ENCODE measurements around the gene MARK2. TPM values are rescaled to one million over a fixed set of nuclear protein-coding genes. Genes with fewer than 3 reads are reported as not detected.
A peak's percentile ranks its signal among the peaks of the same experiment; 100 is the strongest.

MARK2 gene
- total and polyA plus RNA-seq, 2 of the 8 experiments (the other 6 are each of a cell fraction or from before 2014, with no cell fraction given): 19.3 to 58.5 TPM

- H3K79me1 ChIP-seq (ENCODE audit: low read depth, low read length): peaks cover 26% of the 10 kb centered on the region
- peak overlapping the region; percentile 97 for H4K5ac ChIP-seq (ENCODE audit: insufficient read length, low read depth, low read length)
- H3K4me3 ChIP-seq (ENCODE audit: extremely low read depth in 1 of 4, insufficient read depth in 2 of 4, low read depth in 3 of 4, low read length in 4 of 4): peak overlapping the region; percentile 79 to 91 (median 90)
- H4K8ac ChIP-seq (ENCODE audit: extremely low read depth, insufficient read depth, low read length): peak overlapping the region; percentile 89
- peaks cover 4 to 20% (median 12%) of the 10 kb centered on the region in 4 experiments; a peak in 6 of 7 replicates for H3K4me1 ChIP-seq (replicated peaks in 1 of 4; ENCODE audit: control insufficient read depth in 3 of 4, insufficient read depth in 4 of 4, low read length in 3 of 4)
- FAIRE-seq: no peak
- no peak overlapping the region for H2BK120ac ChIP-seq (replicated peaks; ENCODE audit: low read depth, low read length)
- DNase-seq (ENCODE audit: low read depth in 1 of 2, low spot score in 2 of 2): peak in 1 of 2 experiments; percentile 66
- no peak overlapping the region for H3K14ac ChIP-seq (ENCODE audit: insufficient read length)
- peak overlapping the region; percentile 98 for H3K18ac ChIP-seq (ENCODE audit: extremely low read depth, low read length)
- ChIA-PET POLR2A (ENCODE audit: partially characterized antibody) (interaction anchor here (0.5 to 9.0 kb wide), 14 partner anchors 8 to 107 kb away, joined by 3 to 85 read pairs (median 3); partner anchors contain the start of gene ZFTA), CTCF (ENCODE audit: partially characterized antibody) (interaction anchor here (0.6 to 1.1 kb wide), 4 partner anchors 17 to 132 kb away, joined by 3 to 4 read pairs (median 3); no protein-coding TSS in a partner anchor)
- H2BK12ac ChIP-seq (ENCODE audit: low read depth, low read length): peak overlapping the region; percentile 27; the same call in 1 of the 2 replicates
- H3K9ac ChIP-seq (replicated peaks in 1 of 4; ENCODE audit: extremely low read depth in 1 of 4, low read depth in 3 of 4, low read length in 3 of 4): peak overlapping the region; percentile 72 to 96 (median 92)
- no peak overlapping the region for H3K23ac ChIP-seq (ENCODE audit: insufficient read length)
- peaks cover 13 to 24% of the 10 kb centered on the region in 2 experiments for H4K20me1 ChIP-seq (replicated peaks in 1 of 2; ENCODE audit: control insufficient read depth in 1 of 2, insufficient read depth in 2 of 2, low read length in 2 of 2)
- no peak overlapping the region for H2BK20ac ChIP-seq (ENCODE audit: low read length)
- peak overlapping the region; percentile 99 for H4K91ac ChIP-seq (replicated peaks; ENCODE audit: insufficient read length, low read length)
- peak overlapping the region; percentile 84 for H3K56ac ChIP-seq (replicated peaks; ENCODE audit: insufficient read length, low read depth, low read length)
- peaks cover 13% of the 10 kb centered on the region; the same call in 1 of the 2 replicates for H3K23me2 ChIP-seq (ENCODE audit: low read depth, low read length)
- H3K9me3 ChIP-seq (ENCODE audit: insufficient read depth in 2 of 2, low read depth in 1 of 2, low read length in 1 of 2): no peaks in the 10 kb centered on the region
- H3K36me3 ChIP-seq (ENCODE audit: control insufficient read depth in 2 of 4, insufficient read depth in 4 of 4, low read length in 3 of 4): peaks cover 21 to 30% (median 27%) of the 10 kb centered on the region in 4 experiments
- peak overlapping the region; percentile 70 for H3K4ac ChIP-seq (replicated peaks; ENCODE audit: insufficient read length, low read depth, low read length)
- H3K79me2 ChIP-seq (ENCODE audit: control insufficient read depth in 1 of 2, insufficient read depth in 2 of 2, low read length in 2 of 2): peaks cover 16 to 45% of the 10 kb centered on the region in 2 experiments
- peak overlapping the region; percentile 78; the same call in 1 of the 2 replicates for H2AK5ac ChIP-seq (ENCODE audit: low read depth, low read length)
- no peaks in the 10 kb centered on the region; a peak in 1 of 7 replicates for H3K27me3 ChIP-seq (replicated peaks in 1 of 4; ENCODE audit: control insufficient read depth in 3 of 4, extremely low read depth in 1 of 4, insufficient read depth in 3 of 4, low read length in 3 of 4)
- peak overlapping the region; percentile 73 to 79 for H3K4me2 ChIP-seq (ENCODE audit: insufficient read depth in 1 of 2, low read depth in 2 of 2, low read length in 2 of 2)
- H2AFZ ChIP-seq (ENCODE audit: low read length): no peak overlapping the region; the same call in 1 of the 2 replicates
- peak overlapping the region; percentile 92 for H3K27ac ChIP-seq (ENCODE audit: low read depth, low read length)
- H2BK5ac ChIP-seq (ENCODE audit: low read depth, low read length): peak overlapping the region; percentile 96
- H2BK15ac ChIP-seq (ENCODE audit: low read length): no peak overlapping the region
- WGBS, 2 experiments (ENCODE audit: extremely low coverage in 1 of 2, insufficient coverage in 1 of 2, insufficient read length in 1 of 2, insufficient replicate concordance in 2 of 2, low coverage in 1 of 2, low lambda C conversion rate in 2 of 2, missing lambda C conversion rate in 1 of 2): 1% methylated on average over 38 of the region's 74 CpGs; no CpG with 5 or more reads in 1 of the 2 experiments
- no peak for TF ChIP-seq NRF1 (IDR thresholded peaks at IDR 0.05; ENCODE audit: low read depth, low read length)
- TF ChIP-seq POLR2A (IDR thresholded peaks at IDR 0.05; ENCODE audit: control extremely low read depth in 1 of 2, low read depth in 2 of 2, low read length in 2 of 2): peak in 1 of 2 experiments; percentile 15; a peak in 2 of 3 replicates
- no peak; the same call in 1 of the 2 replicates for TF ChIP-seq MAX (IDR thresholded peaks at IDR 0.05)
- peak; percentile 25; the same call in 1 of the 2 replicates for TF ChIP-seq RBBP5 (IDR thresholded peaks at IDR 0.05; ENCODE audit: borderline replicate concordance, low read depth, low read length)
- no peak for TF ChIP-seq RNF2 (IDR thresholded peaks at IDR 0.05; ENCODE audit: borderline replicate concordance, low read depth, low read length, missing control alignments, poor library complexity, severe bottlenecking)
- no peak for TF ChIP-seq CBX8 (IDR thresholded peaks at IDR 0.05; ENCODE audit: borderline replicate concordance, low read depth, low read length)
- peak; percentile 58 for TF ChIP-seq PHF8 (conservative IDR thresholded peaks at IDR 0.05; ENCODE audit: low read depth, low read length)
- TF ChIP-seq SIN3A (conservative IDR thresholded peaks at IDR 0.05 in 1 of 2, IDR thresholded peaks at IDR 0.05 in 1 of 2; ENCODE audit: low read depth in 1 of 2, low read length in 2 of 2): 0 out of 4 replicates have a peak, but pooled peaks of 1 of the 2 experiments have one; percentile 21
- TF ChIP-seq KDM4A (IDR thresholded peaks at IDR 0.05; ENCODE audit: low read depth, low read length, severe bottlenecking): peak; percentile 26
These were observed 25.1 kb upstream of the MARK2 start for GRCh38 chr11:63813563-63814382.
